Limb (tissue), 2 donors: ENCODE results near the gene NUP205.

ENCODE experiments used
- DNase-seq, 2 donors: peaks; one replicate each; pipeline ENCODE4 v3.0.0-alpha.2; 2016; ENCODE audit errors: extremely low spot score in 2 of 2

NUP205 gene

GRCh38 chr7:135557455-135558336 lies at the start of gene NUP205:
NUP205 (plus strand) TSS chr7:135557917; CDS start chr7:135557945, 28 bp downstream.
- DNase-seq = peak; percentile 89 to 94

DNA sequence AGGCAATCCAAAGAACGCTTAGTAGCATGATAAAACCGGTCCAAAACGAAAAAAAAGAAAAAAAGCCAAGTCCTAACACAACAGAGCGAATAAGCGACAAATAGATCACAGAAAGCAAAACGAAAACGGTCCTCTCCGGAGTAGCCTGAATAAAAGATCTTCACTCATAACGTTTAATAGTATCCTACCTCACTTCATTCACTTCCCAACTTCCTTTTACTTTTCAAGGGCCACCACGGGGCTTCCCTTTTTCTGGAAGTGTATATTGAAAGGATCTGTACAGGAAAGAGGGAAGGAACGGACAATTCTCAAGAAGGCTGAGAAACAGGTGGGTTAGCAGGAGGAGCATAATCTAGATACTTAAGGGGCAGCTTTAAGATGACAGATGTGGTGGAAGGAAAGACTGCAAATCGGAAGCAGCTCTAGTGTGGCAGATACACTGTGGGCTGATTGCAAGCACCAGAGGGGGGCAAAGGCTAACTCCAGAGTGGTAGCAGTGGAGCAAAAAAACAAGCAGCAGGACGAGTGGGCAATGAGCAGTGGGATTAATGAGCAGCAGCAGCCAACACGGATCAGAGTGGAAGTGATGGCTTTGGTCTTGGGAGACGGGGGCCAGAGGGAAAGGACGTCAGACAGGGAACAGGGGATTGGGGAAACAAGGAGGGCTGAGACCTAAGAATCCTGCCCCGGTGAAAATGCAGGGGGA lies 48.7 kb upstream of the NUP205 start:
- peak; percentile 28 to 58 for DNase-seq

DNA sequence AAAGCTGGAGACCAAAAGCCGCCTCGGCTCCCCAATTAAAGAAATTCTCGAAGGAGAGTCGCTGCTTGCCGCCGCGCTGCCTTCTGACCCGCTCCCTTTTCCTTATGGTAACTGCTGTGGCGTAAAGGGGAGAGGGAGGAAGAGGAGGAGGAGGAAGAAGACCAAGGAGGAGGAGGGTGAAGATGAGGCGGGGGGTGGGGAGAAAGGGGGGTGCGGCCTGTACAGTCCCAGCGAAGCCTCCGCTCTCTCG lies 48.2 kb upstream of the NUP205 start:
- no peak for DNase-seq

GRCh38 chr7:135509839-135510591 lies 47.7 kb upstream of the NUP205 start, which contains the start of gene CNOT4:
CNOT4 (minus strand) TSS chr7:135510102; CDS start chr7:135438331, 71,771 bp downstream.
- peak; percentile 97 to 99 for DNase-seq

DNA sequence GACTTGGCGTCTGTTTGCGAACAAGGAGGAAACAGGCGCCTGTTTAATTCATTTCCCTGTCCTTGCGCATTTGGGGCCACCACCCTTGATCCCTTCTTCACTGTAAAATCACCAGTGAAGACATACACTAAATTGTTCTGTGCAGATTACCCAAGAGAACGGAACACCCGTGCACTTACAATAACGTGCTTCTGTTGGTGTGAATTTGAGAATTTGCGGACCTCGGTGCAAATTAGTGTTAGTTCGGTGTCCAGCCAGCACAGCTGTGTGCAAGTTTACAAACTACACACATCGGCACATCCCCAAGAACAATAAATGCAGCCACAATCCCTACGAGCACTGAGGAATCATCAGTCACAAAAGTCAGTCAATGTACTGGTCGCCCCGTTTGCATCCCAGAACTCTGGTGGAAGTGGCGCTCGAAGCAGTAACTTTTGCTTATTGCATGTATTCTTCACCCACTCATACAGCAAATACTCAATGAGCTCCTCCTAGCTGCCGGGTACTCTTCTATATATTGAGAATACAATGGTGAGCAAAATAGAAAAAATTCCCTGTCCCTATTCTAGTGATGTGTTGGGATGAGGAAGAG lies 47.0 kb upstream of the NUP205 start:
- peak; percentile 18 to 35 for DNase-seq

DNA sequence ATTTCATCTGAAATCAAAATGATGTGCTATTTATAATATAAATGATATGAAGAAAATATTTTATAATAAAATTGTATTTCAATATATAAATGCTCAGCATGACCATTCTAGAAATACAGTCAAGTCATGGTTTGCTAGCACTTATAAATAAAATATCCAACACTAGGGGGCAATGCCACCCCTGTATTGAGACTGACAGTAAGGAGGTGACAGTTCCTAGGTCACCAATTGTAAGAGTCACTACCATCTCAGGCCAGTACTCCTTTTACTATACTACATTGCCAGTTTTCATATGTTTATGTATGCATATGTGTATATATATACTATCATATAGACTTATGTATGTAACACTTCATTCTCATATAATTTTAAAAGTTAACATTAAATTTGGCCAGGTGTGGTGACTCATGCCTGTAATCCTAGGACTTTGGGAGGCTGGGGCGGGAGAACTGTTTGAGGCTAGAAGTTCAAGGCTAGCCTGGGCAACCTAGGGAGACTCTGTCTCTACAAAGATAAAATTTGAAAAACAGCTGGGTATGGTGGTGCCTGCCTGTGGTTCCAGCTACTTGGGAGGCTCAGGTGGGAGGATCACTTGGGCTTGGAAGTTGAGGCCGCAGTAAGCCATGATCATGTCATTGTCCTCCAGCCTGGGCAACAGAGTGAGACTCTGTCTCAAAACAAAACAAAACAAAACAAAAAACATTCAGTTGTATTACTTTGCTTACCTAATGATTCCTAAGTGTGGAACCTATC lies 45.4 kb upstream of the NUP205 start:
- DNase-seq = peak in 1 of 2 donors; percentile 15

DNA sequence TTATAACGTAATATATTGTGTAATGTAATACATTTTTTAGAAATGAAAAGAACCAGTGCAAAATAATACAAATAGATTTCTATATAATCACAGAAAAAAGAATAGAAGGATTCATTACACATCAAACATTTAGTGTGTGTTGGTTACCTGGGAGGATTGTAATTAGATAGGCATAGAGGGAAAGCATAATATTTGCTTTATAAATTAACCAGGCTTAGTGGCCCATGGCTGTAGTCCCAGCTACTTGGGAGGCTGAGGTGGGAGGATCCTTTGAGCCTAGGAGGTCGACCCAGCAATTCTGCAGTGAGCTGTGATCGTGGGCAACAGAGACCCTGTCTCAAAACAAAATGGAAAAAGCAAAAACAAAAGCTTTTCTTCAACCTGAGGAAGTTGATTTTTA lies 42.9 kb upstream of the NUP205 start:
- no peak for DNase-seq

DNA sequence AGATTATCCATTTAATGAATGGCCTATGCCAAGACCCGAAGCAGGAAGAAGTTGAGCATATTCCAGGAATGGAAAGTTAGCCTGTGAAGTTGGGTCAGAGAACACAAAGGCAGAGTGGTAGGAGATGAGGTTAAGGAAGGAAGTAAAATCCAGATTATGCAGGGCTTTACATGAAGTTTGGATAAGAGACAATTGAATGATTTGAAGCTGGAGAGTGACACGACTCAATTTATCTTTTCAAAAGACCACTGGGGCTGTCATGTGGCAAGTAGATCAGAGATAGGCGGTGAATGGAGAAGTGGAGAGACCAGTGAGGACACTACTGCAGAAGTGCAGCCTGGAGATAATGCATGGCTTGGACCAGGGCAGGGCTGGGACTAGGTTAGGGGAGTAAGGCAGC lies 40.7 kb upstream of the NUP205 start:
- DNase-seq = no peak

DNA sequence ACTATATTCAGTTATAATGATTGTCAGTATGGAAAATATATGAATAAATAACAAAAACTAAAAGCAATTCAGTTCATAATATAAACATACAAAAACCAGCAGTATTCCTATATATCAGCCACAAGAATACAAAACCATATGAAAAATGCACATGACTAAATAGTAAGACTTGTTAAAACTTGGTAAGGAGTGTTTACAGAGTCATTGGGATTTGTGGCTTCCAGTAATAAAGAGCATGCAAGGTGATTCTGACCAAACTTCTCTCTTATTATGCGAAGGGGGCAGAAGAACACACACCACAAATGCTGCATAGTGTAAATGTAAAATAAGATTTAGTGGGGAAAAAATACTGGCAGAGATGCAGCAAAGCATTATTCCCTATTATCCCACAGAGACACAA lies 39.0 kb upstream of the NUP205 start:
- DNase-seq = no peak

- DNase-seq = no peak
Measured at GRCh38 chr7:135519233-135519688, 38.5 kb upstream of the NUP205 start.

DNA sequence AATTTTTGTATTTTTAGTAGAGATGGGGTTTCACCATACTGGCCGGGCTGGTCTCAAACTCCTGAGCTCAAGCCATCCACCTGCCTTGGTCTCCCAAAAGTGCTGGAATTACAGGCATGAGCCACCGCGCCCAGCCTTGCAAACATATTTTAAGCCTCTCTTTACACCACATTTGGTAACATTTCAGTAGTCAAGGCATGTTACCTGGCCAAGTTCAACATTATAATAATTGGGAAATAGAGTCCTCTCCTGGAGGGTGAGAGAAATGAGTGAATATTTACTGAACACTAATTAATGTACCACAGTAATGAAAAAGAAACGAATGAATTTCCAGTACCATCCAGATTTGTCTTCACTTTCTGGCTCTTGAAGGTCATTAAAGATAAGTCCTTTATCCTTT lies 37.8 kb upstream of the NUP205 start:
- no peak for DNase-seq

DNA sequence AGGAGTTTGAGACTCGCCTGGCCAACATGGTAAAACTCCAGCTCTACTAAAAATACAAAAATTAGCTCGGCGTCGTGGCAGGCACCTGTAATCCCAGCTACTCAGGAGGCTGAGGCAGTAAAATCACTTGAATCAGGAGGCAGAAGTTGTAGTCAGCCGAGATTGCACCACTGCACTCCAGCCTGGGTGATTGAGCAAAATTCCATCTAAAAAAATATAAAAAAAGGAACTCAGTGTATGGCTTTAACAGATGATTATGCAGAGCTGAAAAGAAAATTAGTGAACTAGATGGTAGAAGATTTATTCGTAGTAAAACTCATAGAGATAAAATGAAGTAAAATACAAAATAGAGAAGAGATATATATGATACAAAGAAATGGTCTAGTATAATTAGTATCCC lies 35.2 kb upstream of the NUP205 start:
- no peak for DNase-seq

- no peak for DNase-seq
Measured at GRCh38 chr7:135523146-135523545, 34.6 kb upstream of the NUP205 start.

DNA sequence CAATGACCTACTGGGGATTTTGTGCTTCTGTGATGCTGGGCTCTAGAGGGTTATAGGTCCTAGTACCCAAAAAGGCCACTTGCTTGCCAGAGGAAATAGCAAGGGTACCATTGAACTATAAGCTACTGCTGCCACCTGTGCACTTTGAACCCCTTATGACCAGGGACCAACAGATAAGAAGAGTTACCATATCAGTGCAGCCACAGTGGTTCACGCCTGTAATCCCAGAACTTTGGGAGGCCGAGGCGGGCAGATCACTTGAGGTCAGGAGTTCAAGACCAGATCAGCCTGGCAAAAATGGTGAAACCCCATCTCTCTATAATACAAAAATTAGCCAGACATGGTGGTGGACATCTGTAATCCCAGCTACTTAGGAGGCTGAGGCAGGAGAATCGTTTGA lies 32.3 kb upstream of the NUP205 start:
- DNase-seq = no peak

GRCh38 chr7:135527025-135527424 lies 30.7 kb upstream of the NUP205 start:
- DNase-seq = no peak

- DNase-seq = no peak
Measured at GRCh38 chr7:135536150-135536549, 21.6 kb upstream of the NUP205 start.

DNA sequence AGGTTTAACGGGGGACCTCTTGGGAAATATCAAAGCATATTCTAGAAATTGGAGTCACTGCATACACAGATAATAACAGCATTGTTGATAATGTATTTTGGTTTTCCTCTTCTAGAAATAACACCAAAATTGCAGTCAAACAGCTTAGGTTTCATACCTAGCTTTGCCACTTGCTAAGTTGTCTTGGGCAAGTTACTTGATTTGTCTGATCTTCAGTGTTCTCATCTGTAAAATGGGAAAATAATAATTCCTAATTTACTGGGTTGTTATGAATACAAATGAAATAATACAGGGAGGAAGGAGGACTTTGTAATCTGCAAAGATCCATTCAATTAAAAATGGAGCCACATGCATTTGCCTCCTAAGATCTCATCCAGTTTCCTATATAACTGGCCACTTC lies 20.3 kb upstream of the NUP205 start:
- DNase-seq = no peak

DNA sequence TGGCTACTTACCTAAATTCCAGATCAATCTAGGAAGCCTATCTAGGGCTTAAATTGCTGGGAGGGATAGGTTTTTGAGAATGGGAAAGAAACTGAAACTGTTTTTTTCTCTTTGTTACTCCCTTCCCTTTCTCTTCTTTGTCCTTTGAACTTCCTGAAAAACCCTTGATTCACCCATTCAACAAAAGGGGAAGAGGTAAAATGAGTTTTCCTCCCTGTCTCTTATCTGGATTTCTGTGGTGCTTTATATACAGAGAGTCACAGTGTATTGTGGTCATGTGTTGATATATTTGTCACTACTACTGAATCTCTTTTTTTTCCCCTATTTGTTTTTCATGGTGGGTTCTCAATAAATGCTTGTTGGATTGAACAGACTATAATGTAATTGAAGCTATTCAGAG lies 19.8 kb upstream of the NUP205 start:
- no peak for DNase-seq

GRCh38 chr7:135538376-135538775 lies 19.3 kb upstream of the NUP205 start:
- DNase-seq = no peak

DNA sequence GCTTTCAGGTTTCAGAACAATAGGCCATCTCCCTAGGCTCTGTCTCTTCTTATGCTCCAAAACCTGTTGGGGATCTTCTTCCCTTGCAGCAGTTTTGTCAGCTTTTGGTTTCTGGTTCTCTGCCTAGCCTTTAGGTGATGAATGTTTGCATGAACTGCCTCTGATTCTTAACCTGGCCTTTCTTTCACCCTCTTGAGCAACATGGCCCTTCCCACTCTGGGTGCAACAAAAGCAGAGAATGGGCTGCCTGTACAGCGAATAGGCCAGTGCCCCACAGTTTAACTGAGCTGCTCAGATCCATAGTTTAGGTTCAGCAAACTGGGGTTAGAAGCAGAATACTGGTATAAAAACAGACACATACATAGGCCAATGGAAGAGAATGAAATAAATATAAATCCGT lies 18.1 kb upstream of the NUP205 start:
- DNase-seq = no peak

GRCh38 chr7:135541029-135541428 lies 16.7 kb upstream of the NUP205 start:
- DNase-seq = no peak
